Cerebellar nuclear complex (tissue), 1 donor: ENCODE data around the gene KL.

ENCODE experiments used
- DNase-seq, 2 experiments: peaks; one replicate each; lab custom pipeline; 2025; lab: John Stamatoyannopoulos, UW

The KL gene

GRCh38 chr13:33004511-33004910, 11.7 kb upstream of the KL start:
- DNase-seq, result no peak

GRCh38 chr13:33006134-33006533, 10.1 kb upstream of the KL start:
- DNase-seq, result no peak

GRCh38 chr13:33006638-33007037, 9.6 kb upstream of the KL start:
- no peak for DNase-seq

GRCh38 chr13:33007237-33007636, 9.0 kb upstream of the KL start:
- no peak for DNase-seq

- DNase-seq, result no peak
Measured at GRCh38 chr13:33007950-33008349, 8.3 kb upstream of the KL start.

- DNase-seq, result no peak
Measured at GRCh38 chr13:33008946-33009722, 7.1 kb upstream of the KL start.

GRCh38 chr13:33011828-33012470, 4.3 kb upstream of the KL start:
- DNase-seq, result no peak

- no peak for DNase-seq
Measured at GRCh38 chr13:33014291-33014690, 1.9 kb upstream of the KL start.

- no peak for DNase-seq
Measured at GRCh38 chr13:33015241-33015668, 968 bp upstream of the KL start.

- DNase-seq, result no peak
Measured at GRCh38 chr13:33015791-33016323, 366 bp upstream of the KL start.

- DNase-seq, result no peak
Measured at GRCh38 chr13:33017323-33017929, 1.2 kb downstream of the KL start.

GRCh38 chr13:33018886-33019285, 2.7 kb downstream of the KL start:
- no peak for DNase-seq

- DNase-seq, result no peak
Measured at GRCh38 chr13:33022986-33023385, 6.8 kb downstream of the KL start.

- no peak for DNase-seq
Measured at GRCh38 chr13:33025220-33025744, 9.1 kb downstream of the KL start.

- DNase-seq, result no peak
Measured at GRCh38 chr13:33026489-33027152, 10.4 kb downstream of the KL start.

GRCh38 chr13:33028620-33029019, 12.4 kb downstream of the KL start:
- DNase-seq, result no peak

- no peak for DNase-seq
Measured at GRCh38 chr13:33031277-33031676, 15.1 kb downstream of the KL start.

GRCh38 chr13:33032037-33032625, 15.9 kb downstream of the KL start:
- DNase-seq, result no peak

- no peak for DNase-seq
Measured at GRCh38 chr13:33033051-33033812, 17.0 kb downstream of the KL start.

GRCh38 chr13:33033986-33034385, 17.8 kb downstream of the KL start:
- no peak for DNase-seq
